Occipital lobe (tissue), 2 donors: ENCODE data around the gene ZNF581. TPM values are rescaled to one million over a fixed set of nuclear protein-coding genes. Genes with fewer than 3 reads are reported as not detected.

Source experiments
- DNase-seq: peaks from one replicate; lab custom pipeline; 2025; lab: John Stamatoyannopoulos, UW
- total RNA-seq: library from RNA; depleted of rRNA; stranded (reverse); fragments of >200 nt; gene quantifications from one replicate; pipeline ENCODE4 v1.2.3, GENCODE V29; 2014

Gene ZNF581
- total RNA-seq, 1 donor from 2014 or later, result 5.6 TPM

DNA sequence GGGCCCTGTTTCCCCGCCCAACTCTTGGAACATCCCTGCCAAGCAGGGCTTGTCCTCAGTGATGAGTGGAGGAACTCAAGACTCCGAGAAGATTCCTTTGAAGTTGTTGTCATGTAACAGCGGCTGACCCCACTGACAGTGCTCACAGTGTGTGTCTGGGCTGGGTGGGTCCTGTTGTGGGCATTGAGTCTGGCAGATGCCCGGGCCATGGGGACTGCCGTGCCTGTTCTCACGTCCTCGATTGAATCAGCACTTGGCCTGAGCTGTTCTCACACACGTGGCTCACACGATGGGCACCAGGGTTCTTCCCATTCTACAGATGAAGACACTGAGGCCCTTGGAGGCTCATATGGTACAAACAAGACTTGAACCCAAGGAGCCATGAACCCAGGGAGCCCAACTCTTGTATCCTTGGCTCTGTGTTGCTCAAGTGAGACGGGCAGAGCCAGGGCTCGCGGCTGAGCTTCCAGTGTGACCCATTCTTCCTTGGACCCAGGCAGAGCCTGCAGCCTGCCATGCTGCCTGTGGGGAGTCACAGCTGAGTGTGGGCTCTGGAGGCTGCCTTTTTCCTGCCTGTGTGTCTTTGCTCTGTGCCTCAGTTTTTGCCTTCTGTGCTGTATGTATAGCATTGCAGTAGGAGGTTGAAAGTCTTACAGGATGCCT, 23.0 kb downstream of the ZNF581 start:
- DNase-seq, result no peak

DNA sequence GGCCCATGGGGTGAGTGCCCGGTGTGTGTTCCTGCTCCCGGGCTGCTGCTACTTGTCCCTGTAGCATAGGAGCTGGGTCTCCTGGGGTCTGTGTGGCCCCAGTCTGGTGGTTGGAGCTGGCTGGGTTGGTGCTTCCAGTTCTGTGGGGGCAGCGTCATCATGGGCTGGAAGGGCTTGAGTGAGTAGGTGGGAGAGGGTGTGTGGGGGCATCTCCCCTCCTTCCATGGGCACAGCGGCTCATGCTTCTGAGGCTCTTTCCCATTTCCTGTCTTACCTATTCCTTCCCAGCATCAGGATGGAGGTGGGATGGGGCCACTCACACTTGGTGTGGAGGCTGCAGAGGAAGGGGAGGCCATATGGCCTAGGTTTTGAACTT, 23.5 kb downstream of the ZNF581 start:
- DNase-seq, result no peak

DNA sequence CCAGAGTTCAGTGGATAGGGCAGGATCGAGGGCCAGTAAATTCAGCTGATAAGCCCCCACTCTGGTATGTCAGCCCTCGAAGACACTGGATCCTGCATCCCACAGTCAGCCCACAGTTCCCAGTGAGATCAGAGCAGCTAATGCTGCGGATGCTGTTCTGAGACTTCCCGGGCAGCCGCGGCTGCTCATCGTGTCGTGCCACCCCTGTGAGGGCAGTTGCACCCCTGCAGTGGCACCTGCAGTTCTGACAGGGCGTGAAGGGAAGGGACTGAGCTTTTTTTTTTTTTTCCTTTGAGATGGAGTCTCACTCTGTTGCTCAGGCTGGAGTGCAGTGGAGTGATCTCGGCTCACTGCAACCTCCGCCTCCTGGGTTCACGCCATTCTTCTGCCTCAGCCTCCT, 24.1 kb downstream of the ZNF581 start:
- DNase-seq, result no peak

DNA sequence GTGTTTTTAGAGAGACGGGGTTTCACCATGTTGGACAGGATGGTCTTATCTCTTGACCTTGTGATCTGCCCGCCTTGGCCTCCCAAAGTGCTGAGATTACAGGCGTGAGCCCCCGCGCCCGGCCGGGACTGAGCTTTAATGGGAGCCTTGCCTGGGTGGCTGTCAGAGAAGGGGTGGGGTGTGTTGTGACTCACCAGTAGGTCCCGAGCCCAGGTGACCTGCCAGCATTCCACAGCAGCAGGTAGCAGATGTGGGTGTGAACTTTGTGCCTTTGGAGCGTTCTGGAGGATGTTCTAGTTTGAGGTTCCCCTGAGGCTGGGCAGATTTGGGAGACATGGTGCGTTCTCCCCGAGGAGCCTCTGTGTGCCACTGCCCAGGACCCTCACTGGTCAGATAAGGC, 24.5 kb downstream of the ZNF581 start:
- no peak for DNase-seq

DNA sequence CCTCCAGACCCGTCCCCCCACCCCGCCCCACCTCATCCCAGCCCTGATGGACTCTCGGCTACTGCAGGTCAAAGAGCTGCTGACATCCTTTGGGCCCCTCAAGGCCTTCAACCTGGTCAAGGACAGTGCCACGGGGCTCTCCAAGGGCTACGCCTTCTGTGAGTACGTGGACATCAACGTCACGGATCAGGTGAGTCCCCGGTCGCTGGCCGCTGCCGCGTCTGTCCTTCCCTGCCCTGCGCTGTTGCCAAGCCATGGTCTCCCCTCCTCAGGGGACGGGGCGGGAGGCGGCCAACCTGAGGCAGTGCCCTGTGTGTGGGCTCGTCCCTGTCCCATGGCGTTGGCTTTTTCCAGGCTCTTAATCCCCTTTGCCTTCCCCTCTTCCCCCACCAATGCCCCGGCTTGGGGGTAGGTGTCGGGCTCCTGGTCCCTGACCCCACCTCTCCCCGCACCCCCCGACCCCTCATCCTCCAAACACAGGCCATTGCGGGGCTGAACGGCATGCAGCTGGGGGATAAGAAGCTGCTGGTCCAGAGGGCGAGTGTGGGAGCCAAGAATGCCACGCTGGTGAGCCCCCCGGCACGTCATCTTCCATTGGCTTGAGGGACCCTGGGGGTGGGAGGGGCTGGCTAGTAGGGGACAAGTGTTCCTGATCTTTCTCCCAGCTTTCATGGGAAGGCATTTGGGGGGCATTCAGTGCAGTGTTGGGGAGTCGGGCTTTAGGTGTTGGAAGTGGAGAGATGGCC, 25.3 kb downstream of the ZNF581 start:
- DNase-seq, result no peak

DNA sequence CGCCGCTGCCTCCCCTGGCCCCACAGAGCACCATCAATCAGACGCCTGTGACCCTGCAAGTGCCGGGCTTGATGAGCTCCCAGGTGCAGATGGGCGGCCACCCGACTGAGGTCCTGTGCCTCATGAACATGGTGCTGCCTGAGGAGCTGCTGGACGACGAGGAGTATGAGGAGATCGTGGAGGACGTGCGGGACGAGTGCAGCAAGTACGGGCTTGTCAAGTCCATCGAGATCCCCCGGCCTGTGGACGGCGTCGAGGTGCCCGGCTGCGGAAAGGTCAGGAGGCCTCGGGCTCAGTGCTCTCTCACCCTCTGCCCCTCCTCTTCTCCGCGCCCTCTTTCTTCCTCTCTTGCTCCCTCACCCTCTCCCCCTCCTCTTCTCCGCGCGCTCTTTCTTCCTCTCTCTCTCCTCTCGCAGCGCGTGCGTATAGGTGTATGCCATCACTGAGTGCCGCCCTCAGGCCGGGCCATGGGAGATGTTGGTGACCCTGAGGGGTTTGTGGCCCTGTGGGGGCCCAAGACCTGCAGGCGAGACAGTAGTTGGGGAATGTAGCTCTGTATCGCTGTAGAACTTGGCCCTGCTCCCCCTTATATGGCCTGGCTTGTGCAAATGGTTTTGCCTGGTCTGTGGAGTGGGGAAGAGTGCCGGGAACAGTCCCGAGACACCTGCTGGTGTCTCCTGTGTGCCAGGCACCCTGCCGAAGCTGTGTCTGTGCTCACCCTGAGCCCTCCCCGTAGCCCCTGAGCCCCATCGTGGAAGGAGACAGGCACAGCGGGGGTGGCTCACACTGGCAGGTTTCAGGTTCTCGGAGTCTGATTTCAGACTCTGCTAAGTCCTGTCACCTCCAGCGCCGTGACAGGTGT, 26.2 kb downstream of the ZNF581 start:
- DNase-seq, result no peak

DNA sequence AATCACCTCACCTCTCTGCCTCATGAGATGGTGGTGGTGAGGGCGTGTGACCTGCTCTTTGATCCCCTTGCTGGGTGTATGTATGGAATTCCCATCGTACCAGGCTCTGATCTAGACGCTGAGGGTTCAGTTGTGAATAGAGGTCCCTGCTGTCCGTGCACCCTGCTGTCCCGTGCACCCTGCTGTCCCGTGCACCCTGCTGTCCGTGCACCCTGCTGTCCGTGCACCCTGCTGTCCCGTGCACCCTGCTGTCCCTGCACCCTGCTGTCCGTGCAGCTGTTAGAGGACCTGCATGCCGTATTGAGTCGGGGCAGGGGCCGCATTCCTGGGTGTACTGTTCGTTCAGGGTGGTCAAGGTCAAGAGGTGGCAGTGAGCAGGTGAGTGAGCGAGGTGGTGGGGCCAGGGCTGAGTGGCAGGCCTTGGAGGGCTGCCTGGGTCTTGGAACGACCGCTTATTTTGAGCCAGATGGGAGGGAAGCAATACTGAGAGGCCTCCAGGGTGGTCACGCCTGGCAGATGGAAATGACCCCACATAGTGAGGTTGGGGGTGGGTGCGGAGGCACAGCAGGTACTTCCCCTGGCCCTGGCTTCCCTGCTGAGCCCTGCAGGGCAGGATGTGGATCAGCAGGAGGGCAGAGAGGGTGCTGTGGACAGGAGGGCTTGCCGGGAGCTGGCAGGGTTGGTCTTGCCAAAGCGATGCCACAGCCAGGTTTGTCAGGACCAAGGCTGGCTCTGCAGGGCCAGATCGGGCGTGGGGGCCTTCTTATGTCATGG, 27.0 kb downstream of the ZNF581 start:
- no peak for DNase-seq

DNA sequence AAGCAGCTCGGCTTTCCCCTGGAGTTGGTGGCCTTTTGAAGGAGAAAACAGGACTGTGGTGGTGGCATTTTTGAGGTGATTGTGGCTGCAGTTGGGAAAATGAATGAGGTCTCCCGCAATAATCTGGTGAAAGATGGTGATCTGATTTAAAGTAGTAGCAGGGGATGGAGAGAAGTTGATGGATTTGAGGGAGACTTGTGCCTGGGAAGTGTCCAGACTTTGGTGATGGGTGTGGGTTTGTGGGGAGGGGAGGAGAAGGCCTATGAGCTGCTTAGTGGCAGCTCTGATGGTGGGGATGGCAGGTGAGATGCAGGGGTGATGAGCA, 27.6 kb downstream of the ZNF581 start:
- DNase-seq, result no peak

DNA sequence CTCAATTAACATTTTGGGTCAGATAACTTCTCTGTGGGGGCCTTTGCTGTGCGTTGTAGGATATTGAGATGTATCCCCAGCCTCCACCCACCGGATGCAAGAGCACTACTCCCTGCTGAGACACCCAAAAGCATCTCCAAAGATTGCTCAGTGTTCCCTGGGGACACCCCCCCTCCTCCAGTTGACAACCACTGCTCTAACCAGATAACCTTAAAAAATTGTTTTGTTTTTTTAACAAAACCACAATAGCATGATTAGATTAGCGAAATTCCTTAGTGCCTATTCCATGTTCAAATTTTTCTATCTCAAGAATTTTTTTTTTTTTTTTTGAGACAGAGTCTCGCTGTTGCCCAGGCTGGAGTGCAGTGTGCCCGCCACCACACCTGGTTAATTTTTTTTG, 29.0 kb downstream of the ZNF581 start:
- no peak for DNase-seq

DNA sequence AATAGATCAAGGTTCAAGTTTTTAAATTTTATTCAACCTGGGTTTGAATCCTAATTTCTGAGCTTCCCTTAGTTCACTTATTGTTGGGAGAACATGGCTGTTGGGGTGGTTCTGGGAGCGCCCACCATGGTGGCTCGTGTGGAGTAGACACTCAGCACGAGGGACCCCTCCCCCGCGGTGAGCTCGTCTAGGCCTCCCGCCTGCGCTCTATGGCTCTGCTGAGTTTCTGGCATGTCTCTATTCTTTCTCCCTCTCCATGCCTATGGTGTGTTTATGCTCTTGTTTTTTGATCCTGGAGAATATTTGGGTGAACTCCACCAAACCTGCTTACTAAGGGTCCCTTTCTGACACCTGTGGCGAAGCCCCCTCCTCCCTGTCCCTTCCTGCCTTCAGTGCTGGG, 30.0 kb downstream of the ZNF581 start:
- no peak for DNase-seq

DNA sequence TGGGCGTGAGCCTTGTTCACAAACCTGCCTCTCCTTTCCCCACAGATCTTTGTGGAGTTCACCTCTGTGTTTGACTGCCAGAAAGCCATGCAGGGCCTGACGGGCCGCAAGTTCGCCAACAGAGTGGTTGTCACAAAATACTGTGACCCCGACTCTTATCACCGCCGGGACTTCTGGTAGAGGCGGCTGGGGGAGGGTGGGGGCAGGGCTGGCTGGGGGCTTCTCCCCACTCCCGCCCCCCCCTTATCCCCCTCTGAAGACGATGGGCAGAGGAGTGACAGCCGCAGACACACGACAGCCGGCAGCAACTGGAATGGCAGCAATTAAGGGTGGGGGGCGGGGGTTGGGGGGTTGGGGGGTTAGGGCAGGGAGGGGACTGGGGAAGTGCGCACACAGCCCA, 30.4 kb downstream of the ZNF581 start:
- DNase-seq, result no peak

DNA sequence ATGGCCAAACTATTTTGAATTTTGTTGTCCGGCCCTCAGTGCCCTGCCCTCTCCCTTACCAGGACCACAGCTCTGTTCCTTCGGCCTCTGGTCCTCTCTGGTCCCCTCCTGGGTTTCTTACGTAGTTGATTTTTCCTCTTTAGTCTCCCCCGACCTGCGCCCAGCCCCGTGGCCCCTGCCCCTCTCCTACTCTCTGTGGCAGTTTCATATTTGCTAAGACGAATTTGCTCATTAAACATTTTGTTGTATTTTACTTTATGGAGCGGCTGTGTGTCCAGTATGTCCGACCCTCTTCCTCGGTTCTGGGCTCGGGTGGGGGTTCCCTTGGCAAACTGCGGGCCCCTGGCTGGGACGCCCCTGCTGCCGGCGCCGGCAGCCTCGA, 31.0 kb downstream of the ZNF581 start:
- DNase-seq, result no peak

DNA sequence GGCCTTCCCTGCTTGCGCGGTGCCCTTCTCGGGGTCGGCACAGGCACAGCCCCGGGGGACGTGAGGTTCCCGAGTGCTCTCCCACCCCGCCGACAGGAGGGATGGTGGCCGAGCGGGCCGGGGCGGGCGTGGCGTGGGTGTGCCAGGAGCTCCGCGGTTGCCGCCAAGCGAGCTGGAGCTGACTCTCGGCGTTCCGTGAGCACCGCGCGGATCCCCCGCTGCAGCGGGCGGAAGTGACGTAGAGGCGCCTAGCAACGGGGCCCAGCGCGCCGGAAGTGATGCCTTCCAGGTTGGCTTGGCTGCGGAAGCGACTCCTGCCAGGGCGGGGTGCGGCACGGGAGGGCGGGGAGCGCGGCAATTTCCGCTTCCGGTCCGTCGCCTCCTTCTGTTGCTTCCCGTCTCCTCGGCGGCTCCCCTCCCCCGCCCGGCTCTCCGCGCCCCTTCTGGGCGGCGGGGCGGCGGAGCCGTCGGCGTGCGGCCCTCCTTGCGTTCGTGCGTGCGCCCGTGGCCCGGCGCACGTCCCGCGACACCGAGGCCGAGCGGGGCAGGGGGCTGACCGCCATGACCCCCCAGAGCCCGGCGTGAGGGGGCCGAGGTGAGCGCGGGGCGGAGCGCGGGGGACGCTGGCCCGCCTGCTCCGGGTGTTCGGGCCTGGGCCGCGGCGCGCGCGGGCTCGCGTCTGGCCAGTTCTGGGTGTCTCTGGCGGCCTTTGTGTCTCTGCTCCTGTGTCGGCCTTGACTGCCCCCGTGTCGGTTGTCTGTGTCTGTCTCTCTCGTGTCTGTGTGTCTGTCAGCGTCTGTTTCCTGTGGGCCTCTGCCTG, 31.6 kb downstream of the ZNF581 start, which contains the start of gene EPN1:
TSS of gene EPN1 (plus strand) at position 386 of the 820 bp plus-strand sequence. CDS start 3,402 bp downstream, outside the sequence.
- DNase-seq, result peak; percentile 90

DNA sequence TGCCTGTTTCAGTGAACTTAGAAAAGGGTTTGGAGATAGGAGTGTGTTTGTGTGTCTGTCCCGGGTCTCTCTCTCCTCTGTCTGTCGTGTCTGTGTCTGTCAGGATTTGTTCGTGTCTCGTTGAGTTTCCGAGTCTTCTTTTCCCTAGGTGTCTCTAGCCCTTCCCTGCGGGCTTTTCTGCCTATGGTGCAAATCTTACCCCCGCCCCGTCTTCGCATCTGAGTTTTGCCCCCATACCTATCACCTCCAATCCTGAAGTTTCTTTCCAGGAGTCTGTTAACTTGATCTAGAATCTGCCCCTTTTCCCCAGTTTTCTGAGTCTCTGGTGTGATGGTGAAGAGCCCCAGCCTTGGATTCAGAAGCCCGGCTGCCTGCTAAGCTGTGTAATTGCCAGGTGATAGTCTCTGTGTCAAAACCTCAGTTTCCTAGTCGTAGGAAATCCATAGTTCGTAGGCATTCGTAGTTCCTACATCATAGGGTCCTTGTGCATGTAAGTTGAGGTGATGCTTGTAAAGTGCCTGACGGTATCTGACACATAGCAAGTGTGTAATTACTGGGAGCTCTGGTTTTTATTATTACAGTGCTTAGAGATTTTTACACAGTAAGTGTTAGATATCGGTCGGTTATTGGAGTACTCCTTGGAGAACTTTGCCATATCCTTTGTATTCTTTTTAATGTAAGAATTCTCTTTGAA, 32.4 kb downstream of the ZNF581 start:
- no peak for DNase-seq

DNA sequence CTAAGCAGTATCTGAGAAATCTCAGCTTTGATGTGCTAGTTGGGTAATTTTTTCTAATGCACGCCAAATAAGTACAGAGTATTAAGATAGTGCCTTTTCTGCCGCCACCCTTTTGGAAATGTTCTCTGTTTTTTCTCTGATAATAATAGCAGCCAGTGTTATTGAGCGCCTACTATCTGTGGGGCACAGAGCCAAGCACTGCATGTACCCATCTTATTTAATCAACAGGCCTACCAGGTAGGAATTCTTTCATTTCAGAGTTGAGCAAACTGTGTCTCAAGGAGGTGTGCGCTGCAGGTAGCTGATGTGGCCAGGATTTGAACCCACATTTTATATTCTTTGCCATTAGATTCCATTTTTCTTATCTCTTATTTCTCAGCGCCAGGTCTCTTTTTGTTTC, 32.9 kb downstream of the ZNF581 start:
- no peak for DNase-seq

DNA sequence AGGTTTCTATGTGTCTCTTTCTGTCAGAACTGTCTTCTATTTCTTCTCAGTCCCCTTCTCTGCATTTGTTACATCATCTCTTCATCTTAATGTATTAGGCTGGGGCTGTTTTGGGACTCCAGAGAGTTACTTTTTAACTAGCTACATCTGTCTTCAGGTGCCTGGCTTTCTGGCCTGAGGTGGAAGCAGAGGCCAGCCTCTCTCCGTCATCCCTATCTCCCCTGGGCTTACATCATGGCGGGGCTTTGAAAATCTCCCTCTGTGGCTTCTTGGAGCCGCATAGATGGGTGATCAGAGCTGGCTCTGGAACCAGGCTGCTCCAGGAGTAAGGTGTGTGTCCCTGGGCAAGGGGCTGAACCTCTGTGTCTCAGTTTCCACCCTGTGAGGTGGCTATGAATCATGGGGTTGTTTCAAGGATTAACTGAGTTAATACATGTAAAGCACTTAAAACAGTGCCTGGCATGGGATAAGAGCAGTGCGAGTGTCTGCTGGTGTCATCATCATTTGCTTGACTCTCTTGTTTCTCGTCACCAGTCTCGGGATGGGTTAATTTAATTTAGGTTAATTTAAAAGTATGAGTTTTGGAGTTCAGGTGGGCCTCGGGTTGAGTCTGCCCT, 33.5 kb downstream of the ZNF581 start:
- DNase-seq, result no peak

DNA sequence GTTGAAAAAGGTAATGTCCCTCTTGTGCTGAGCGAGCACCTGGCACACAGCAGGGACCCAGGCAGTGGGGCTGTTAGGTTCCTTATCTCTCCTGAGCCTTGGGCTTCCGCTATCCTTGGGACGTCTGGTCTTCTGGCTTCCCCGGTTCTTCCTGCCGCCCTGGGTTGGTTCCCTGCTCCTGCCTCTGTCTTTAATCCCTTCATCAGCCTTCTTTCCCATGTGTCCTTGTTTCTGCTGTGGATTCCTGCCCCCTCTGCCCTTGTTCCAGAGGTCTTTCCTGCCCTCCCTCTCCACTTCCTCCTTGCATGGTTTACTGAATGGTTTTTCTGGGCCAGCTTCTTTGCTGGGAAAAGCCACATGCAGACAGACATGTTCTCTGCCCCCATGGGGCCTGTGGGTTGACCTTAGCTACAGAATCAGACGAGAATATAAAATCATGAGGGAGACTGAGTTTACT, 34.2 kb downstream of the ZNF581 start:
- no peak for DNase-seq

DNA sequence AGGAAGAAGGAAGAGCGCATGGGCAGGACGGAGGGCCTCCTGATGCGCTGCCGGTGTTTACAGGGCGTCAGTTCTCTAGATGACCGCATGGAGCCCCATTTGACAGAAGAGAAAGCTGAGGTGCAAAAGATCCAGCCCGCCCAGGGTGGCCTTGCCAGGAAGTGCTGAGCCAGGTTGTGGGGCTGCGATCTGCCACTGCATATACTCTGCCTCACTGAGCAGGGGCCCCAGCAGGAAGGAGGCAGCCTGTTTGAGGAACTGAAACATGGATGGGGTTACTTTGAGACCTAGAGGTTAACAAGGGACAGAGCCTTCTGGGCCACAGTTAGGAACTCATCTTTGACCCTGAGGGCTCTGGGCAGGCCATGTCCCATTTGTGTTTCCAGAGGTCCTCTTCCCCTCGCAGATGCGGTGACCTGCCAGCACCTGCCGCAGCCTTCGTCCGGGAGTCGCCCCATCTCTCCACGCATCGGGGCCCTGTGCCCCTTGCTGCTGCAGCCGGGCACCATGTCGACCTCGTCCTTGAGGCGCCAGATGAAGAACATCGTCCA, 34.7 kb downstream of the ZNF581 start:
- DNase-seq, result no peak
